IPS-20b (cell line): Measurements from ENCODE around the gene KCNMB4.

Source experiments
- H3K27ac ChIP-seq: one replicate; pipeline ENCODE4 v1.5.1; 2013; ENCODE audit warnings: low read length
- H3K27me3 ChIP-seq: 2 replicates; pipeline ENCODE4 v1.6.1; 2013; ENCODE audit warnings: mild to moderate bottlenecking, low read length, inconsistent platforms; ENCODE audit not compliant: insufficient read depth
- H3K36me3 ChIP-seq: 2 replicates; pipeline ENCODE4 v1.6.1; 2013; ENCODE audit warnings: low read depth, mild to moderate bottlenecking, inconsistent platforms, low read length, moderate library complexity; ENCODE audit not compliant: insufficient read depth
- H3K4me1 ChIP-seq: 2 replicates; pipeline ENCODE4 v1.6.1; 2013; ENCODE audit warnings: mild to moderate bottlenecking, control low read depth, inconsistent platforms, low read length, moderate library complexity; ENCODE audit not compliant: insufficient read depth
- H3K4me3 ChIP-seq: 2 replicates; pipeline ENCODE4 v1.5.1; 2013; ENCODE audit warnings: mild to moderate bottlenecking, low read length, inconsistent platforms
- H3K9ac ChIP-seq: 2 replicates; pipeline ENCODE4 v1.6.1; 2013; ENCODE audit warnings: low read depth, mild to moderate bottlenecking, inconsistent platforms, low read length, moderate library complexity
- H3K9me3 ChIP-seq: 2 replicates; pipeline ENCODE4 v1.6.1; 2013; ENCODE audit warnings: mild to moderate bottlenecking, low read depth, low read length, inconsistent platforms; ENCODE audit not compliant: insufficient read depth

Gene KCNMB4

GRCh38 chr12:70403826-70404225, 37.7 kb downstream of the KCNMB4 start:
- Histone ChIP-seq H3K36me3 (peaks cover 39% of the 10 kb centered on the region), H3K27ac (no peak overlapping the region), H3K9me3 (no peaks in the 10 kb centered on the region), H3K9ac (no peak overlapping the region), H3K4me1 (no peaks in the 10 kb centered on the region), H3K4me3 (no peak overlapping the region), H3K27me3 (no peaks in the 10 kb centered on the region)

GRCh38 chr12:70408004-70408790, 42.1 kb downstream of the KCNMB4 start:
- H3K4me3 ChIP-seq, result no peak overlapping the region
- no peak overlapping the region for H3K9ac ChIP-seq
- H3K27me3 ChIP-seq, result no peaks in the 10 kb centered on the region
- H3K9me3 ChIP-seq, result no peaks in the 10 kb centered on the region
- H3K4me1 ChIP-seq, result no peaks in the 10 kb centered on the region
- H3K27ac ChIP-seq, result no peak overlapping the region
- peaks cover 26% of the 10 kb centered on the region for H3K36me3 ChIP-seq

GRCh38 chr12:70415987-70416386, 49.9 kb downstream of the KCNMB4 start:
- no peak overlapping the region for H3K9ac ChIP-seq
- no peak overlapping the region for H3K27ac ChIP-seq
- H3K9me3 ChIP-seq, result no peaks in the 10 kb centered on the region
- H3K4me1 ChIP-seq, result no peaks in the 10 kb centered on the region; the same call in 1 of the 2 replicates
- H3K4me3 ChIP-seq, result no peak overlapping the region
- no peaks in the 10 kb centered on the region for H3K36me3 ChIP-seq
- H3K27me3 ChIP-seq, result no peaks in the 10 kb centered on the region

DNA sequence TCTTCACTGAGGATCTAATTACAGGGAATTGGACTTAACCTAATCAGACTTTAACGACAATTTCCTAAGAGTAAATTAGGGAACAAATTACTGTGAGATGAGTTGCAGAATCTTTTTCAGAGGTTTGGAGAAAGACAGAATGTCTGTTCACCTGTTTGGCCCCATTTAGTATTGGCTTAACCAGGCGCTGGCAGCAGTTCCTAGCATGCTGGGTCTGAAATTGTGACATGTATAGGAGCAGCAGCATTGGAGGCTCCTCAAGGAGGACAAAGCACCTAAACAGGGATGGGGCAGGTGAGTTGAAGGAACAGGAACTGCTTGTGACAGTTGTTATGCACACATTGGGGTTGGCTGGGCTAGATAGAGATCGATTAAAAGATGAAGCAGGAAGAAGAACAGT, 51.0 kb downstream of the KCNMB4 start:
- Histone ChIP-seq H3K4me3 (no peak overlapping the region), H3K36me3 (no peaks in the 10 kb centered on the region), H3K27me3 (no peaks in the 10 kb centered on the region), H3K4me1 (no peaks in the 10 kb centered on the region; the same call in 1 of the 2 replicates), H3K9me3 (no peaks in the 10 kb centered on the region), H3K9ac (no peak overlapping the region), H3K27ac (no peak overlapping the region)

DNA sequence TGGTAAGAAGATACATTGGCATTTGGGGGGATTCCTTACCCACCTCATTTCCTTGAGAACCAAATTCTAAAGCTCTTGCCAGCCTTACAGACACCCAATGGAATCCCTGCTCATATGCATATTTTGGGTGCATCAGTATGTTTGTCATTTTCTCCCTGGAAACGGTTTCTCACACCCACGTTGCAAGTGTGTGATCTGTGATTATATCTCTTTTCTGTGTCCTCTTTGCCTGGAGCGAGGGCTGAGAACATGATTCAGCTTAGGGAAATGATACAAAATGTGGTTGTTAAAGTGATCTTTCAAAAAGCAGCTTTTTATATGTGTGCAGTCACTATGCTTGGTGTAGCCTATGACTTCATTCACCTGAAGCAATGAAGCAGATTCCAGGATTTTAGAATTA, 52.0 kb downstream of the KCNMB4 start:
- Histone ChIP-seq H3K9me3 (no peaks in the 10 kb centered on the region), H3K4me3 (no peak overlapping the region), H3K27ac (no peak overlapping the region), H3K9ac (no peak overlapping the region), H3K4me1 (no peaks in the 10 kb centered on the region; the same call in 1 of the 2 replicates), H3K36me3 (no peaks in the 10 kb centered on the region), H3K27me3 (no peaks in the 10 kb centered on the region)

DNA sequence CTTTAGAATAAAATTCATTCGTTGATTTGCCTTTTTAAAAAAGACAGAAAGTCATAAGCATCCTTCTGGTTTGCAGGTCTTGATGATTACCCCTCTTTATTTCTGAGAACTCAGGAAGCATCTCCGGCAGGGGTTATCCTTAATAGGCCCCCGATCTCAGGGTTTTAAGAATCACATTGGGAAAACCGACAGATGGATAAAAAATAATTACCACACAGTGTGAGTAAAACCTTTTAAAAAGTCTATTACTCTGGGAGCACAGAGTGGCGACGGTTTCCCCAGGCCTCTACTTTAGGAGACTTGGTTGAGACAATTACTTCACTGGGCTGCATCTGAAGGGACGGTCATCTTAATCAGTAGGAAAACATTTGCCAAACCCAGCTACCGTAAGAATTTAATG, 56.5 kb downstream of the KCNMB4 start:
- Histone ChIP-seq H3K27ac (no peak overlapping the region), H3K36me3 (no peaks in the 10 kb centered on the region), H3K4me3 (no peak overlapping the region), H3K9me3 (no peaks in the 10 kb centered on the region), H3K27me3 (no peaks in the 10 kb centered on the region), H3K4me1 (no peaks in the 10 kb centered on the region; the same call in 1 of the 2 replicates), H3K9ac (no peak overlapping the region)

- H3K9me3 ChIP-seq, result no peaks in the 10 kb centered on the region
- no peak overlapping the region for H3K4me3 ChIP-seq
- no peak overlapping the region for H3K27ac ChIP-seq
- H3K36me3 ChIP-seq, result peaks cover 13% of the 10 kb centered on the region; the same call in 1 of the 2 replicates
- H3K9ac ChIP-seq, result no peak overlapping the region
- no peaks in the 10 kb centered on the region for H3K27me3 ChIP-seq
- no peaks in the 10 kb centered on the region for H3K4me1 ChIP-seq
Measured at GRCh38 chr12:70426620-70427019, 60.5 kb downstream of the KCNMB4 start.

- no peaks in the 10 kb centered on the region for H3K9me3 ChIP-seq
Measured at GRCh38 chr12:70427611-70428010, 61.5 kb downstream of the KCNMB4 start.

GRCh38 chr12:70430400-70430799, 64.3 kb downstream of the KCNMB4 start:
- H3K27me3 ChIP-seq, result no peaks in the 10 kb centered on the region
- H3K9me3 ChIP-seq, result peaks cover 3% of the 10 kb centered on the region; the same call in 1 of the 2 replicates
- H3K9ac ChIP-seq, result no peak overlapping the region
- no peak overlapping the region for H3K4me3 ChIP-seq
- no peaks in the 10 kb centered on the region for H3K4me1 ChIP-seq
- H3K36me3 ChIP-seq, result peaks cover 13% of the 10 kb centered on the region; the same call in 1 of the 2 replicates
- no peak overlapping the region for H3K27ac ChIP-seq

More at GRCh38 chr12:70427611-70428010, 61.5 kb downstream of the KCNMB4 start:
- Histone ChIP-seq H3K27me3 (no peaks in the 10 kb centered on the region), H3K9ac (no peak overlapping the region), H3K4me3 (no peak overlapping the region), H3K4me1 (no peaks in the 10 kb centered on the region), H3K27ac (no peak overlapping the region), H3K36me3 (peaks cover 13% of the 10 kb centered on the region; the same call in 1 of the 2 replicates)

GRCh38 chr12:70436836-70437235, 70.7 kb downstream of the KCNMB4 start:
- Histone ChIP-seq H3K9ac (no peak overlapping the region), H3K4me1 (no peaks in the 10 kb centered on the region), H3K27ac (no peak overlapping the region), H3K27me3 (no peaks in the 10 kb centered on the region), H3K4me3 (no peak overlapping the region), H3K36me3 (no peaks in the 10 kb centered on the region), H3K9me3 (peaks cover 3% of the 10 kb centered on the region; the same call in 1 of the 2 replicates)

- H3K27me3 ChIP-seq, result no peaks in the 10 kb centered on the region
- no peak overlapping the region for H3K27ac ChIP-seq
- H3K4me3 ChIP-seq, result no peak overlapping the region
- no peaks in the 10 kb centered on the region for H3K4me1 ChIP-seq
- H3K9ac ChIP-seq, result no peak overlapping the region
- no peaks in the 10 kb centered on the region for H3K9me3 ChIP-seq
- no peaks in the 10 kb centered on the region for H3K36me3 ChIP-seq
Measured at GRCh38 chr12:70443062-70443673, 77.1 kb downstream of the KCNMB4 start.

GRCh38 chr12:70444903-70445302, 78.8 kb downstream of the KCNMB4 start:
- Histone ChIP-seq H3K27ac (no peak overlapping the region), H3K4me1 (no peaks in the 10 kb centered on the region), H3K9ac (no peak overlapping the region), H3K4me3 (no peak overlapping the region), H3K9me3 (peaks cover 12% of the 10 kb centered on the region), H3K36me3 (no peaks in the 10 kb centered on the region), H3K27me3 (no peaks in the 10 kb centered on the region)
